Stimulated activated CD4-positive, alpha-beta T cell treated with anti-CD3 and anti-CD28 coated beads, Interleukin-15, amount 100 ng/mL, for 1 hour (primary cell): Measurements from ENCODE around the gene SLC9A9.

Source experiments
- DNase-seq, 2 donors: peaks; one replicate each; pipeline ENCODE4 v3.0.0-alpha.2; 2020; ENCODE audit warnings: low read depth in 1 of 2, low spot score in 1 of 2

The SLC9A9 gene

DNA sequence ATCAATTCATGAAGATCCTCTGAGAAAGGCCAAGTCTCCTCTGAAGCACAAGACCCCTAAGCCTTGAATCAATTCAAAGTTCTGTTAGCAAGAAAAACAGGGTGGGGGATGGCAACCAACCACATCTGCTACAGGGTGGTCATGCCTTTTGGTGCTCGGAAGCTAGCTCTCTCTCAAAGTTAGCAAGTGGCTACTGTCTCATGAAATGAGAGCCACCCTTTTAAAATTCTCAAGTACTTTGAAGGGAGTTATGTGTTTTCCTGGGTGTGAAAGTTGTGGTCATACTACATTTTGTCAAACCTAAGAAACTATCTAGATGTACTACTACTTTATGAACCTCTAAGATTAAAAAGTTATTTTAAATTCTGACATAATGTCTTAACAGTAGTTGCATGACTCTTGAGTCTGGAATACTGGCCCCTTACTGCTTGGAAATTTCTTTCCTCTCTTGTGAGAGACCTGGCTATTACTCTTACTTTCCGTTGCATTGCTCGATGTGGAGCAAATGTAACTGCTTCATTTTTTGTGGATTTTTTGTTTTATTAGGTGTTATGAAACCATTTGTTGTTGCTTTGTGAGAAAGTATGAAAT, 612.6 kb downstream of the SLC9A9 start:
- DNase-seq = no peak

DNA sequence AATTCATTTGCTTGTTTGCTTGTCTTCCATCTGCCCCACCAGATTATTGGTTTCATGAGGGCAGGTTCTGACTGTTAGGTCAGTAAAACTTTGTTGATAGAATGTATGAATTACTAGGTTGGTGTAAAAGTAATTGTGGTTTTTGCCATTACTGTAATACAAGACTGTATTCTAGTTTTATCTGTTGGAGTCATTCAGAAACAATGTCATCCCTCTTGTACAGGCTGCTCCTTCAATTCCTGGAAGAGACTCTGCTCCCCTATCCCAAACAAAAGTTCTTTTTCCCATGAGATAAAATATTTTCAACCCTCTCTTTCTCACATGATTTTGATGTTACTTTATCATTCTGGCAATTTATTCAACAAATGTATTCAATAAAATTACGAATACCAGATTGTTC, 613.7 kb downstream of the SLC9A9 start:
- DNase-seq = no peak

- no peak for DNase-seq
These were observed 615.3 kb downstream of the SLC9A9 start for GRCh38 chr3:143232981-143233380.

DNA sequence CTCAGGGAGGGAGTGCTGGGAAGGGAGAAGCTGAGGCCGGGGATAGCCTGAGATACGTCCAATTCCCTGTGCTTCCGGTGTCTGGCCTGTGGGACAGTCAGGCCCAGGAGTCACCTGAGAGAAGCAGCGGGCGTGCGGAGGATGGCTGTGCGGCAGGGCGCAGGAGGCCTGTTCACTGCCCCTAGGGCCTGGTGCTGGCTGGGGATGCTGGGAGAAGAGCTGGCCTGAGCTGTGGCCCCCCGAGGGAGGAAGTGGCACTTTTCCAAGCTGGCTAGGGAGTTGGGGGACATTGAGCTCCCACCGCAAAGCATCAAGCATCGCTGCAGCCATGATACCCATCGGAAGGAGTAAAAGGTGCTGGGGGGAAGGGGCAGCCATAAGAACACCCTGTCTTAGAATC, 619.9 kb downstream of the SLC9A9 start:
- DNase-seq = no peak

DNA sequence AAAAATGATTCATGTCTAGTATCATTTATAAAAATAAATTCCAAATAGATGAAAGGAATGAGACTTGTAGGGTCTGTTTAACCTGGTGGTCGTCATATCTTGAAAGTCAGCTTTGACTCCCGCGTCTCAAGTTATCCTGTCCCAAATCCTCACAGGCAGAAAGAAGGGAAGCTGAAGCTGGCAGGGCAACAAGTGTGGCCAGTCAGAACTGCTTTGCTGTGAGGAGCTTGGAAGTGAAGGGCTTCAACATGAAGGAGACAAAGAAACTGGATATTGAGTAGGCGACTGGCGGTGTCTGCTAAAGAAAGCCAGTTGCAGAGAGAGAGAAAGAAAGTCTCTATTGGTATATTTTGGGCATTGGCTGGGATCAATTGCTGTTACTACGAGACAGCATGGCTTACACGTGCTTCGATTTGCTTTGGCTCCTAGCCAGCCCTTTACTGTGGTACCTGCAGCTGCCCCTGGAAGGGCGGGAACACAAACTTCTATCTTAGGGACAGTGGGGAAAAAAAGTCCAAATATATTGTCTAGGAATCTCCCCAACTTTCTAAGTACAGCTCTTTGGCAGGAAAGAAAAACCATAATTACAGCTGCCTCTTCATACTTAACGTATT, 621.5 kb downstream of the SLC9A9 start:
- no peak for DNase-seq

- DNase-seq = no peak
These were observed 623.6 kb downstream of the SLC9A9 start for GRCh38 chr3:143224716-143225115.

- DNase-seq = no peak
These were observed 625.3 kb downstream of the SLC9A9 start for GRCh38 chr3:143222981-143223380.

DNA sequence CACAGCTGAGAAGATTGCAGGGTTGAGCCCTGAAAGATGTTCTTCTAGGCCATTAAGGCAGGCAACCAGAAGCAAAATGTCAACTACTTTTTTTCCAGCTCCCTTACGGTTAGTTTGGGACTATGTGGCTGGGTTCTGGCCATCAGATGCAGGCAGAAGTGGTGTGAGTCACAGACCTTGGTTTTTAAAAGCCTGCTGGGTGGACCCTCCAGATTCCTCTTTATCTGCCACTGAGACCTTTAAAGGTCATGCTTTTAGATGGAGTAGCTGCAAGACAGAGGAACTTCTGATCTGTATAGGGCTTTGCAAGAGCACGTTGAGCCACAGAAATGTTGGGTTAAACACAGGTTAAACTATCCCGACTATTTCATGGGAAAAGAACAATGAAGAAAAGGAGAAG, 625.8 kb downstream of the SLC9A9 start:
- no peak for DNase-seq

DNA sequence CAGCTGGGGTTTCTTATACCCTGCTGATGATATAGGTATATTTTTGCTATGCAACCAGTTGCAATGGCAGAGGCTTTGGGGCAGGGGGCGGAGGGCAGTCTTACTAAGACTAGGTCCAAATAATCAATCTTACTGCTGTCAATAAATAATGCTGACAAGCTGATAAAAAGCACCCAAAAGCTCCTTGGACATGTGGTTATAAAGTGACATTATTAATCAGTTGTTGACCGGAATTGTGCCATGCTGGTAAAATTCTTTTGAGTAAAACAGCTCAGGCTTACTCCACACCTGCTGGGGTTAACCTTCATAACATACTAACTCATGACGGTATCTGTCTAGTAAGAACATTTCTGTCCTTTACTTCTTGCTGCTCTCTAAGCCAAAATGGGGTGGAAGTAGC, 626.8 kb downstream of the SLC9A9 start:
- no peak for DNase-seq

GRCh38 chr3:143220741-143221140, 627.5 kb downstream of the SLC9A9 start:
- DNase-seq = no peak

GRCh38 chr3:143218166-143218835, 630.0 kb downstream of the SLC9A9 start:
- no peak for DNase-seq

GRCh38 chr3:143217283-143217682, 631.0 kb downstream of the SLC9A9 start:
- DNase-seq = no peak

GRCh38 chr3:143216709-143217182, 631.5 kb downstream of the SLC9A9 start:
- no peak for DNase-seq
